Skeletal muscle satellite cell (primary cell): ENCODE measurements around the gene BHLHE40.

Experiments used
- H3K27me3 ChIP-seq: 2 replicates; pipeline ENCODE4 v1.7.0; 2013; ENCODE audit warnings: low read length; ENCODE audit not compliant: control insufficient read depth, insufficient read depth
- H3K36me3 ChIP-seq: 2 replicates; pipeline ENCODE4 v1.7.0; 2013; ENCODE audit warnings: mild to moderate bottlenecking, control low read depth, low read length; ENCODE audit not compliant: insufficient read depth
- H3K4me1 ChIP-seq: 2 replicates; pipeline ENCODE4 v1.7.0; 2013; ENCODE audit warnings: low read length; ENCODE audit not compliant: control insufficient read depth, insufficient read depth
- H3K4me2 ChIP-seq: 2 replicates; pipeline ENCODE4 v1.7.0; 2013; ENCODE audit warnings: mild to moderate bottlenecking, low read length
- H3K4me3 ChIP-seq: 2 replicates; pipeline ENCODE4 v1.7.0; 2013; ENCODE audit warnings: low read length
- H3K9ac ChIP-seq: 2 replicates; pipeline ENCODE4 v1.7.0; 2013; ENCODE audit warnings: mild to moderate bottlenecking, low read depth, low read length, moderate library complexity
- H3K9me3 ChIP-seq: replicated peaks from 2 replicates; pipeline ENCODE4 v1.7.0; 2013; ENCODE audit warnings: mild to moderate bottlenecking, control low read depth, low read length

Gene BHLHE40

GRCh38 chr3:5006755-5007202, 27.5 kb downstream of the BHLHE40 start:
- no peaks in the 10 kb centered on the region for H3K4me1 ChIP-seq
- H3K9ac ChIP-seq, result no peak overlapping the region
- H3K36me3 ChIP-seq, result no peaks in the 10 kb centered on the region
- no peaks in the 10 kb centered on the region for H3K9me3 ChIP-seq
- H3K4me3 ChIP-seq, result no peak overlapping the region
- H3K4me2 ChIP-seq, result no peak overlapping the region
- no peaks in the 10 kb centered on the region for H3K27me3 ChIP-seq

GRCh38 chr3:5007873-5008272, 28.6 kb downstream of the BHLHE40 start:
- no peaks in the 10 kb centered on the region for H3K9me3 ChIP-seq

DNA sequence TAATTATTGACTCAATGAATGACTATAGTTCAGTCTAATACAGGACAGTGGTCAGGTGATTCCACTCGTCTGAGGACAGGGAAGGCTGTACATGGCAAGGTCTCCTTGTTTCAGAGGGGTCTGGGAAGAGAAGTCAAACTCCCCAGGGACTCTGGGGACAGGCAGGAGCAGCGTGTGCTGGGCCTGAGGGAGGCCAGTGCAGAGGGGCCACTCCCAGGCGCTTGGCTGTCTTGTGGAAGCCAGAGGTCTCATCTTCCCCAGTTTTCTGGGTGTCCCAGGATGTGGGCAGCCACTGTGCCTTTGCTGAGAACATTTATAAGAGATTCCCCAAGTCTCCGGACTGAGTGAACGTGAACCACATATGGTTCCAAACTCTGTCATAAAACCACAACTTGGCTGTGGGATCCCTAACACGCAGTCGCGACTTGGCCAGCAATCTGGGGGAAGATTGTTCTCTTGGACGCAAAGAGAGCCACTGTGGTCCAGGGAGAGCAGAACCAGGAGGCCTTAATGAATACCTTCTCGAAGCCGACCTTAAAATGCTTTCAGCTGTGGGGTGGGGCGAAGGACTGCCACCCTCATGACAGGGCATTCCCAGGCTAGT, 30.4 kb downstream of the BHLHE40 start:
- Histone ChIP-seq H3K27me3 (no peaks in the 10 kb centered on the region), H3K36me3 (no peaks in the 10 kb centered on the region), H3K9ac (no peak overlapping the region), H3K9me3 (no peaks in the 10 kb centered on the region), H3K4me3 (no peak overlapping the region), H3K4me2 (no peak overlapping the region), H3K4me1 (peaks cover 8% of the 10 kb centered on the region)

More at GRCh38 chr3:5007873-5008272, 28.6 kb downstream of the BHLHE40 start:
- Histone ChIP-seq H3K4me3 (no peak overlapping the region), H3K27me3 (no peaks in the 10 kb centered on the region), H3K4me2 (no peak overlapping the region), H3K9ac (no peak overlapping the region), H3K4me1 (no peaks in the 10 kb centered on the region), H3K36me3 (no peaks in the 10 kb centered on the region)

DNA sequence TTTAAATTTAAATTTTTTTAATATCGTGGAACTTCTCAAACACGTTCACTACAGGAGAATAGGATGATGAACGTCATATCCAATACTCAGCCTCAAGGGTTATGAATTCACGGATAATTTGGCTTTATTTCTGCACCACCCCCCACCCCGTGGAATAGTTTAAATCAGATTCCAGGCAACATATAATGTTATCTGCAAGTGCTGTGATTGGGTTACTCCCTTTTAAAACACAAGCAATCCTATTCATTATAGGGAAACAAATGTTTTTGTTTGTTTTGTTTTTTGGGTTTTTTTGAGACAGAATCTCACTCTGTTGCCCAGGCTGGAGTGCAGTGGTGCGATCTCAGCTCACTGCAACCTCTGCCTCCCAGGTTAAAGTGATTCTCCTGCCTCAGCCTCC, 30.9 kb downstream of the BHLHE40 start:
- peaks cover 8% of the 10 kb centered on the region for H3K4me1 ChIP-seq
- H3K36me3 ChIP-seq, result no peaks in the 10 kb centered on the region
- H3K27me3 ChIP-seq, result no peaks in the 10 kb centered on the region
- H3K4me2 ChIP-seq, result no peak overlapping the region
- H3K9me3 ChIP-seq, result no peaks in the 10 kb centered on the region
- no peak overlapping the region for H3K4me3 ChIP-seq
- no peak overlapping the region for H3K9ac ChIP-seq

DNA sequence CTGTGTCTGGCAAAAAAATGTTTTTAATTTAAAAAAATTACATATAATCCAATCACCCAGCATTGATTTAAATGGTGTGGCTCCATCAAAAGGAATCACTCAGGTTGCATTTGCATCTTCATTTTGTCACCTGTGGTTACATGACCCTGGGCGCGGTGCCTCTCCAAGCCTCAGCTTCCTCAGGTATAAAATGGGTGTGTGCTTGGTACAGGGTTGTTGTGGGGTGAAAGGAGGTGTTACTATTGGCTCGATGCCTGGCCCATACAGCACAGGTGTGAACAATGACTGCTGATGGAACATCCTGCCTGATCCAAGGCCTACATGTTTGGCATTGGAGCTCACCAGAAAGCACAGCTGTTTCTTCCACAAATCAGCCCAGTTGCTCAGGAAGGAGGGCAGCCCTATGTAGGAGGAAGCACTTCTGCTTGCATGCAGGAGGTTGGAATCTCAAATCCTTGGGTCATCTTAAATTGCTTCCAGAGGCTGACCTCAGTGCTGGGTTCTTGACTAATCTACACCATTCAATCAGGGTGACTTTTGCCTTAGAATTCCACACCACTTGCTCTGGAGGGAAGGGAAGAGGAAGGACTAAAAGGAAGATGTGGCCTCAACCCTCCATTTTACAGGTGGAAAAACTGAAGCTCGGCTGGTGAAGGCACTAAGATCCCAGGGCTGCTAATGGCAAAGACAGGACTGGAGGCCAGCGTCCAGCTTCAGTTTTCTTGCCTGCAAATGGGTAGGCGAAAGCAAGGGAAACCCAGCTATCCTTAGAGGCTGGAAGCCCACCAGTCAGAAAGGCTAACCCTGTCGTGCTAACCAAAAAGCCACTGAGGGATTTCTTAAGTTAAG, 31.7 kb downstream of the BHLHE40 start:
- Histone ChIP-seq H3K27me3 (no peaks in the 10 kb centered on the region), H3K36me3 (no peaks in the 10 kb centered on the region), H3K4me1 (peaks cover 8% of the 10 kb centered on the region), H3K4me2 (no peak overlapping the region), H3K4me3 (no peak overlapping the region), H3K9me3 (no peaks in the 10 kb centered on the region), H3K9ac (no peak overlapping the region)

DNA sequence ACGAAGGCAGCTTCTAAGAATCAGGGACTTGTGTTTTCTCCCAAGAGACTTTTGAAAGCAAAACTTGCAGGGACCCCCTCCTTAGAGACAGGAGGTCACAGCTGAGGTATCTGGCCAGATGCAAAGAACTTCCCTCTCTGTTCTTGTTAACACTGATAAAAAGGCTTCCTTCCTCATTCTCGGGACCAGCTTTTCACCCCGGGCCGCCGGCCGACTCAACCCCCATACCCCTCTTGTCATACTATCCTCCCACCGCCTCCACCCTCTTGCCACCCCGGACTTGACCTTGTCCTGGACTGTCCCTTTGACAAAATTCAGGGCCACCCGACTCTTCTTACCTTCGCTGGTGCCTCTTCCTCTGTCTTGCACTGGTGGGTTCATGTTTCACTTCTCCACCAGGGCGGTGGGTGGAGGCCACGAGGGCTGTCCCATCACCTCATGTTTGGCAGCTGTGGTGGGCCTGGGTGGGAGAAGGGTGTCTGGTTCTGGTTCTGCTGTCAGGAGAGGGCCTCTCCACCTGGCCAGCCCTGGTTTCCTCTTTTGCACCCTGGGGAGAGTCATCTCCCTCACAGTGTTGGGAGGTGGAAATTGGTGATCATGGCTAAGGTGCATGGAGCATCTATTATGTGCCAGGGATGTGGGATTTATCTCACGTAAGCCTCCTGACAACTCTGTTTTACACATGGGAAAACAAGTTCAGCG, 32.5 kb downstream of the BHLHE40 start:
- Histone ChIP-seq H3K4me3 (no peak overlapping the region), H3K4me1 (peaks cover 8% of the 10 kb centered on the region), H3K9ac (no peak overlapping the region)

GRCh38 chr3:5012367-5012766, 33.1 kb downstream of the BHLHE40 start:
- Histone ChIP-seq H3K36me3 (no peaks in the 10 kb centered on the region), H3K4me1 (peaks cover 8% of the 10 kb centered on the region), H3K27me3 (no peaks in the 10 kb centered on the region), H3K4me3 (no peak overlapping the region), H3K9me3 (no peaks in the 10 kb centered on the region), H3K4me2 (no peak overlapping the region), H3K9ac (no peak overlapping the region)

More for the DNA sequence above, 32.5 kb downstream of the BHLHE40 start:
- H3K27me3 ChIP-seq, result no peaks in the 10 kb centered on the region
- no peaks in the 10 kb centered on the region for H3K36me3 ChIP-seq
- no peaks in the 10 kb centered on the region for H3K9me3 ChIP-seq
- H3K4me2 ChIP-seq, result no peak overlapping the region

- H3K4me2 ChIP-seq, result no peak overlapping the region
- H3K27me3 ChIP-seq, result no peaks in the 10 kb centered on the region
- H3K9me3 ChIP-seq, result no peaks in the 10 kb centered on the region
- H3K4me3 ChIP-seq, result no peak overlapping the region
- H3K4me1 ChIP-seq, result peaks cover 16% of the 10 kb centered on the region
- no peak overlapping the region for H3K9ac ChIP-seq
- H3K36me3 ChIP-seq, result no peaks in the 10 kb centered on the region
Measured at GRCh38 chr3:5013021-5013906, 34.0 kb downstream of the BHLHE40 start.

DNA sequence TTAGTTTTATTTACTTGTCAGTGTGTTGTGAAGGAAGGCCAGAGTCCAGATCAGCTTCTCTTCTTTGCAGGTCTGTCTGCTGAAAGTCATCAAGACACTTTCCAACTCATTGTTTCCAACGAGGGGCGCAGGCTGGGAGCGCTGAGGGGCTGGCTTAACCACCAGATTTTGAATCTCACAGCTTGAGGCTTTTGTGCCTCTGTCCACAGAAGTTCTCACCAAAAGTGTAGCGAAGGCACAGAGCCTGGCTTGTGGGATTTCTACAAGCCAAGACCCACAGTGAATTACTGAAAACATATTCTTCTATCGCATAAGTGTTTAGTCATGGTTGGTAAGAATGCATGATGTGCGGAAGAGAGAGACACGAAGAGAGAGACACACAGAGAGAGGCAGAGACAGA, 35.2 kb downstream of the BHLHE40 start:
- Histone ChIP-seq H3K27me3 (no peaks in the 10 kb centered on the region), H3K4me2 (no peak overlapping the region), H3K9me3 (no peaks in the 10 kb centered on the region), H3K4me3 (no peak overlapping the region), H3K9ac (no peak overlapping the region), H3K36me3 (no peaks in the 10 kb centered on the region), H3K4me1 (peaks cover 20% of the 10 kb centered on the region)

GRCh38 chr3:5015056-5015455, 35.8 kb downstream of the BHLHE40 start:
- H3K4me2 ChIP-seq, result no peak overlapping the region
- H3K4me1 ChIP-seq, result peaks cover 20% of the 10 kb centered on the region
- no peaks in the 10 kb centered on the region for H3K9me3 ChIP-seq
- no peak overlapping the region for H3K9ac ChIP-seq
- H3K27me3 ChIP-seq, result no peaks in the 10 kb centered on the region
- H3K36me3 ChIP-seq, result no peaks in the 10 kb centered on the region
- no peak overlapping the region for H3K4me3 ChIP-seq
